Stimulated activated naive B cell treated with anti-CD40 and anti-IgM and Interleukin-4, amounts not matched to agents 10 μg/mL and 1 μg/mL and 100 μg/mL, for 72 hours (primary cell): ENCODE results near the gene PPP1R36.
"Not testable (repeated sequence)": the region's sequence is repeated elsewhere in the genome, so short reads cannot be mapped to it uniquely, and the experiment has no call there.

Experiments used
- ATAC-seq, 2 donors: fragments of 150-1000 bp; cut with Tn5 transposase; replicated peaks; 2 replicates each; pipeline ENCODE4 v1.10.0; 2021; ENCODE audit warnings: moderate library complexity in 1 of 2
- DNase-seq: peaks from one replicate; pipeline ENCODE4 v3.0.0; 2021
- H3K27ac Mint-ChIP-seq: one replicate; pipeline ENCODE4 v1.8.0; 2022; ENCODE audit warnings: mild to moderate bottlenecking, mixed read lengths
- H3K27me3 Mint-ChIP-seq, 2 donors: one replicate each; pipeline ENCODE4 v1.8.0; 2022; ENCODE audit warnings: mixed read lengths in 2 of 2
- H3K36me3 Mint-ChIP-seq, 2 donors: one replicate each; pipeline ENCODE4 v1.8.0; 2022; ENCODE audit warnings: mixed read lengths in 2 of 2, mild to moderate bottlenecking in 1 of 2
- H3K4me1 Mint-ChIP-seq, 2 donors: one replicate each; pipeline ENCODE4 v1.8.0; 2022; ENCODE audit warnings: mixed read lengths in 2 of 2, mild to moderate bottlenecking in 1 of 2
- H3K4me3 Mint-ChIP-seq, 2 donors: one replicate each; pipeline ENCODE4 v1.8.0; 2022; ENCODE audit warnings: mild to moderate bottlenecking in 2 of 2, mixed read lengths in 2 of 2, moderate library complexity in 1 of 2
- H3K9me3 Mint-ChIP-seq, 2 donors: one replicate each; pipeline ENCODE4 v1.8.0; 2022; ENCODE audit warnings: mixed read lengths in 2 of 2, mild to moderate bottlenecking in 1 of 2

Gene PPP1R36

GRCh38 chr14:64628940-64629408 lies 79.2 kb downstream of the PPP1R36 start:
- no peak for DNase-seq
- no peak for ATAC-seq
- no peaks in the 10 kb centered on the region for H3K9me3 Mint-ChIP-seq
- H3K27ac Mint-ChIP-seq: no peak overlapping the region
- H3K36me3 Mint-ChIP-seq: no peaks in the 10 kb centered on the region
- H3K4me3 Mint-ChIP-seq: no peak overlapping the region
- H3K4me1 Mint-ChIP-seq: peaks cover 3 to 5% of the 10 kb centered on the region in 2 donors
- no peaks in the 10 kb centered on the region for H3K27me3 Mint-ChIP-seq

DNA sequence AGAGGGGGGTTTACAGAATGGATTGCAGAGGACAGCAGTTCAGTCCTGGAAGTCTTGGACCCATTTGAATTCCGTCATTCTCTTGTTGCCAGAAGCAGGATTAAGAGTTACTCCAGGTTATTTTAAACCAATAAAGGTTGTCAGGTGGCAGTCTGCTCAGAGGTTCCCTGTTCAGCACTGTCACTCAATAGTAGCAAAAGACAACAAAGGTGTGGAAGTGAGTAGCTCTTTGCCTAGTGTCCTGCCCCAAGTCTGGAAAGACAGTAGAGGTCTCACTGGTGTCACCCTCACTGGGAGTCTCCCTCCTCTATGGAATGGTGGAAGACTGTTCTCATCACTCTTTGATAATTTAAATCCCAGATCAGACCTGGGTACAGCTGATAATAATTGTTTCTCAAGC lies 81.0 kb downstream of the PPP1R36 start:
- Mint-ChIP-seq H3K27ac (no peak overlapping the region), H3K36me3 (no peaks in the 10 kb centered on the region), H3K9me3 (no peaks in the 10 kb centered on the region), H3K4me3 (no peak overlapping the region), H3K27me3 (no peaks in the 10 kb centered on the region), H3K4me1 (peaks cover 3 to 5% of the 10 kb centered on the region in 2 donors)
- no peak for DNase-seq
- ATAC-seq: no peak

DNA sequence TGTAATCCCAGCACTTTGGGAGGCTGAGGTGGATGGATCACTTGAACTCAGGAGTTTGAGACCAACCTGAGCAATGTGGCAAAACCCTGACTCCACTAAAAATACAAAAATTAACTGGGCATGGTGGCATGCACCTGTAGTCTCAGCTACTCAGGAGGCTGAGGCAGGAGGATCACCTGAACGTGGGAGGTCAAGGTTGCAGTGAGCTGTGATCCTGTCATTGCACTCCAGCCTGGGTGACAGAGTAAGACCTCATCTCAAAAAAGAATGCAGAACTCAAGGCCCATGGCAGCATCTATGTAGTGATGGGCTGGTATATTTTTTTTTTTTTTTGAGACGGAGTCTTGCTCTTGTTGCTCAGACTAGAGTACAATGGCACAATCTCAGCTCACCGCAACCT lies 81.5 kb downstream of the PPP1R36 start:
- DNase-seq, H3K36me3 Mint-ChIP-seq, ATAC-seq, H3K9me3 Mint-ChIP-seq, H3K27me3 Mint-ChIP-seq, H3K4me3 Mint-ChIP-seq, H3K27ac Mint-ChIP-seq, H3K4me1 Mint-ChIP-seq: not testable (repeated sequence)

DNA sequence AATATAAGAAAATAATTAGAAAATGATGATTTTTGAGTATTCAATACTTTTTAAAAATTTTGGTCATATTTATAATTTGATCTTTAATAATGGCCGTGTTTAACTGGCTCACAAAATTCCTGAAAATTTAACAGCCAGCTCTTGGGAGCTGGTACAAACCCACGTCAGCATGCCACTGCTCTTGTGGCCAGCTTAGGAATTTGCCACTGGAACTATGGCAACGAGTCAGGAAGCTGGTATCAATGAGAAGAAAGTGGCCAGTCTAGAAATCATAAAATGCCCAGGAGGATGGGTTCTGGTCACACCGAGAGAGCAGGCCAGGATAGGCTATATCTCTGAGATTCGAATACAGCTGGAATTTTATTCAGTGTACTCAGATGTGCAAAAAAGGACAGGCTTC lies 82.3 kb downstream of the PPP1R36 start:
- Mint-ChIP-seq H3K27me3 (no peaks in the 10 kb centered on the region), H3K27ac (no peak overlapping the region), H3K36me3 (no peaks in the 10 kb centered on the region), H3K4me3 (no peak overlapping the region), H3K9me3 (no peaks in the 10 kb centered on the region), H3K4me1 (peaks cover 5% of the 10 kb centered on the region in 2 donors)
- DNase-seq: no peak
- no peak for ATAC-seq

GRCh38 chr14:64634558-64634957 lies 84.8 kb downstream of the PPP1R36 start:
- DNase-seq (no peak), ATAC-seq (no peak)
- no peak overlapping the region for H3K27ac Mint-ChIP-seq
- no peak overlapping the region for H3K4me3 Mint-ChIP-seq
- peaks cover 7 to 10% of the 10 kb centered on the region in 2 donors for H3K27me3 Mint-ChIP-seq
- H3K36me3 Mint-ChIP-seq: no peaks in the 10 kb centered on the region
- peaks cover 5% of the 10 kb centered on the region in 2 donors for H3K4me1 Mint-ChIP-seq
- no peaks in the 10 kb centered on the region for H3K9me3 Mint-ChIP-seq

GRCh38 chr14:64636208-64636979 lies 86.6 kb downstream of the PPP1R36 start:
- peaks cover 8 to 10% of the 10 kb centered on the region in 2 donors for H3K27me3 Mint-ChIP-seq
- no peaks in the 10 kb centered on the region for H3K36me3 Mint-ChIP-seq
- peak; percentile 91 for ATAC-seq
- no peaks in the 10 kb centered on the region for H3K9me3 Mint-ChIP-seq
- no peak overlapping the region for H3K4me3 Mint-ChIP-seq
- DNase-seq: peak; percentile 51
- peaks cover 5% of the 10 kb centered on the region in 2 donors for H3K4me1 Mint-ChIP-seq
- no peak overlapping the region for H3K27ac Mint-ChIP-seq

GRCh38 chr14:64636980-64637429 lies 87.2 kb downstream of the PPP1R36 start:
- Mint-ChIP-seq H3K27ac (no peak overlapping the region), H3K4me3 (no peak overlapping the region), H3K27me3 (peaks cover 10 to 14% of the 10 kb centered on the region in 2 donors), H3K9me3 (no peaks in the 10 kb centered on the region), H3K36me3 (no peaks in the 10 kb centered on the region), H3K4me1 (peaks cover 5% of the 10 kb centered on the region in 2 donors)
- DNase-seq (no peak), ATAC-seq (no peak)

DNA sequence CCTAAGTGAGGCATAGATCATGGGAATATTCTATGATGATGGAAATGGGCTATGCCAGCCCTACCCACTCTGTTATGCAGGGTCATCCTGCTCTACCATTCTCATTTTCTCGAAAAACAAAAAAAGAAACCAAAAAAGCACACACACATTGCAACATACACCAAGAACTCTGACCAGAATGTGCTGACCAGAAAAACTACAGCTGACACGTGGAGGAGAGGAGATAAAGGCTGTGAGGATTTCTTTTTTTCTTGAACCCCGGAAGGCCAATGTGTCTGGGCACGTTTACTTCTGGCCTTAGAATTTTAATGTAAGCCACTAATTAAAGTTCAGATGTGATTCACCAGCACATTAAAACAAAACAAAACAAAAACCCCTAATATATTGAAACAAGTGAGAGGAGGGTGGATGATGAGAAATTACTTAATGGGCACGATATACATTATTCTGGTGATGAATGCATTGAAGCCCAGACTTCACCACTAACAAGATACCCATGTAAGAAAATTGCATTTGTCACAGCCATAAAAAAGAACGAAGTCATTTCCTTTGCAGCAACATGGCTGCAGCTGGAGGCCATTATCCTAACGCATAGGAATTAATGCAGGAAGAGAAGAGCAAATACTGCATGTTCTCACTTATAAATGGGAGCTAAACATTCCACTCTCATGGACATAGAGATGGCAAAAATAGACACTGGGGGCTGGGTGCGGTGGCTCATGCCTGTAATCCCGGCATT lies 88.1 kb downstream of the PPP1R36 start:
- no peaks in the 10 kb centered on the region for H3K36me3 Mint-ChIP-seq
- no peaks in the 10 kb centered on the region for H3K9me3 Mint-ChIP-seq
- peaks cover 10 to 16% of the 10 kb centered on the region in 2 donors for H3K27me3 Mint-ChIP-seq
- peaks cover 0 to 2% of the 10 kb centered on the region in 2 donors for H3K4me1 Mint-ChIP-seq
- no peak overlapping the region for H3K27ac Mint-ChIP-seq
- no peak overlapping the region for H3K4me3 Mint-ChIP-seq
- DNase-seq (no peak), ATAC-seq (no peak)

DNA sequence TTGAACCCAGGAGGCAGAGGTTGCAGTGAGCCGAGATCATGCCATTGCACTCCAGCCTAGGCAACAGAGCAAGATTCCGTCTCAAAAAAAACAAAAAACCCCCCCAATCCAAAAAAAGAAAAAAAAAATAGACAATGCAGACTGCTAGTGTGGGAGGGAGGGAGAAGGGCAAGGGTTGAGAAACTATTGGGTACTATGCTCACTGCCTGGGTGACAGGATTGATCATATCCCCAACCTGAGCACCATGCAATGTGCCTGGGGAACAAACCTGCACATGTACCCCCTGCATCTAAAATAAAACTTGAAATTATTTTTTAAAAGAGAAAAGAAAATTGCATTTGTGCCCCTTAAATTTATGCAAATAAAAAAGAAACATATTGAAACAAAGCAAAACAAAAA lies 88.9 kb downstream of the PPP1R36 start:
- Mint-ChIP-seq H3K36me3 (peaks cover 0 to 2% of the 10 kb centered on the region in 2 donors), H3K4me1 (peaks cover 0 to 2% of the 10 kb centered on the region in 2 donors), H3K27ac (no peak overlapping the region), H3K4me3 (no peak overlapping the region), H3K9me3 (peaks cover 1 to 7% of the 10 kb centered on the region in 2 donors), H3K27me3 (peaks cover 10 to 16% of the 10 kb centered on the region in 2 donors)
- no peak for ATAC-seq
- DNase-seq: no peak
